ENCODE data around the gene HNRNPUL2. TPM values are rescaled to one million over a fixed set of nuclear protein-coding genes. Genes with fewer than 3 reads are reported as not detected.
A peak's percentile ranks its signal among the peaks of the same experiment; 100 is the strongest.
"Not testable (repeated sequence)": the region's sequence is repeated elsewhere in the genome, so short reads cannot be mapped to it uniquely, and the experiment has no call there.

The HNRNPUL2 gene
- 10 to 100 TPM; 56.0 to 62.3 TPM for total RNA-seq

DNA sequence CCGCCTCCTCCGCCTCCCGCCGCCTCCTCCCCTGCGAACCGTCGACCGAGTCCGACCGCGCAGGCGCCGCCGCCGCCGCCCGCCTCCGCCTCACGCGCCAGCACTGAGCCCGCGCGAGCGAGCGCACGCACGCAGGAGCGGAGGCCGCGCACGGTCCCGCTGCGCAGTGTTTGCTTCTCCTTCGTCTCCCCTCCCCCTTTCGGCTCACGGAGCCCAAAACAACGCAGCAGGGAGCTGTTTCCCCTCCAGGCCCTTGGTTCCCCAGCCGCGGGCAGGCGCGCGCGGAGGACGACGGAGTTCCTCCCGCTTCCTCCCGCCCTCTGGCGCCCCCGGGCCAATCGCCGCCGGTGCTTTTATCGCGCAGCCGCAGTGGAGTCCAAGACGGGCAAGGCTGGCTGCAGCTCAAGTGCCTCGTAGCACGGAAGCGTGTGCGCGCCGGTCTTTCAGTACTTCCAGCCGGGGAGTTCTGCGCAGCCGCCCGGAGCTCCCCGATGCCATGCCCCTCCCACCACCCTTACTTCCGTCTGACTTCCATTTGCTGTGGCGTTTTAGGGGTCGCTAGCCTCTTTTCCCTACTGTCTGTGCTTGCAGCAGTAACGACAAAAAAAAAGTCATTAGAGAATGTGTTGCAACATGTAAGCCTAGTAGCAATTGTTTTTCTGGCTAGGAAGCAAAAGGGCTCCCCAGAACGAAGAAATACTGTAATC, at the start of gene HNRNPUL2:
Gene HNRNPUL2, minus strand, starts transcription at position 293 of the 707 bp plus-strand sequence. CDS start 301 bp downstream, outside the sequence.
- Mint-ChIP-seq H3K36me3 (peaks cover 57% of the 10 kb centered on the region), H3K4me1 (ENCODE audit: low read depth) (peaks cover 42% of the 10 kb centered on the region), H3K27me3 (no peaks in the 10 kb centered on the region), H3K9me3 (no peaks in the 10 kb centered on the region), H3K27ac (peak within 1 kb of the TSS; percentile 93), H3K4me3 (peak within 1 kb of the TSS; percentile 99)
- CTCF ChIA-PET, result interaction anchor here (0.5 to 5.7 kb wide), 17 partner anchors 9 to 151 kb away, joined by 3 to 28 read pairs (median 4); partner anchors contain the start of genes C11orf98, CSKMT, LBHD1 and MTA2
- POLR2A ChIA-PET, result interaction anchor here (0.6 to 5.3 kb wide), 33 partner anchors 10 to 203 kb away, joined by 3 to 48 read pairs (median 6); partner anchors contain the start of genes B3GAT3, C11orf98, CSKMT and EEF1G
- intact Hi-C loops (cut with micrococcal nuclease), result loop anchor here (1.0 to 2.0 kb wide), 7 partner anchors 18 to 154 kb away; partner anchors contain the start of genes INTS5, NXF1, TMEM179B and UQCC3
- peak; percentile 99 for DNase-seq

GRCh38 chr11:62775646-62776045, 48.4 kb upstream of the HNRNPUL2 start:
- Mint-ChIP-seq H3K36me3 (peaks cover 4% of the 10 kb centered on the region), H3K9me3 (no peaks in the 10 kb centered on the region), H3K4me1 (ENCODE audit: low read depth) (peaks cover 26% of the 10 kb centered on the region), H3K4me3 (no peak overlapping the region), H3K27me3 (no peaks in the 10 kb centered on the region), H3K27ac (peak overlapping the region; percentile 42)
- CTCF ChIA-PET, result interaction anchor here (1.0 to 9.0 kb wide), 2 partner anchors 8 to 11 kb away, joined by 4 to 89 read pairs; partner anchors contain the start of gene TMEM179B
- POLR2A ChIA-PET, result interaction anchor here (1.2 to 2.4 kb wide), 3 partner anchors 11 to 65 kb away, joined by 3 to 11 read pairs (median 6); partner anchors contain the start of gene TMEM179B
- no peak for DNase-seq
- intact Hi-C loops (cut with micrococcal nuclease), result no loop called here

GRCh38 chr11:62774407-62774806, 47.1 kb upstream of the HNRNPUL2 start:
- DNase-seq, result no peak
- intact Hi-C loops (cut with micrococcal nuclease), result no loop called here
- no peak overlapping the region for H3K27ac Mint-ChIP-seq
- H3K27me3 Mint-ChIP-seq, result no peaks in the 10 kb centered on the region
- POLR2A ChIA-PET, result interaction anchor here (0.6 to 2.4 kb wide), 5 partner anchors 13 to 161 kb away, joined by 3 to 11 read pairs (median 4); partner anchors contain the start of genes ROM1, SLC3A2 and TMEM179B
- H3K36me3 Mint-ChIP-seq, result peaks cover 6% of the 10 kb centered on the region
- no peak overlapping the region for H3K4me3 Mint-ChIP-seq
- no peaks in the 10 kb centered on the region for H3K9me3 Mint-ChIP-seq
- CTCF ChIA-PET, result interaction anchor here (9.0 kb wide), 1 partner anchor 12 kb away, joined by 89 read pairs; the partner anchor contains the start of gene TMEM179B
- peaks cover 38% of the 10 kb centered on the region for H3K4me1 Mint-ChIP-seq (ENCODE audit: low read depth)

- H3K27me3 Mint-ChIP-seq, result no peaks in the 10 kb centered on the region
- intact Hi-C loops (cut with micrococcal nuclease), result loop anchor here (1.0 to 2.0 kb wide), 5 partner anchors 10 to 69 kb away; partner anchors contain the start of genes POLR2G, TMEM179B, TTC9C and ZBTB3
- DNase-seq, result peak; percentile 98
Measured at GRCh38 chr11:62771144-62772021, 44.1 kb upstream of the HNRNPUL2 start, which contains the start of gene TAF6L. Gene TAF6L (plus strand): TSS chr11:62771396. CDS start chr11:62775784, 4,388 bp downstream.

GRCh38 chr11:62770778-62771143, 43.5 kb upstream of the HNRNPUL2 start:
- DNase-seq, result peak; percentile 34
- H3K9me3 Mint-ChIP-seq, result no peaks in the 10 kb centered on the region
- no peaks in the 10 kb centered on the region for H3K27me3 Mint-ChIP-seq
- H3K27ac Mint-ChIP-seq, result peak overlapping the region; percentile 94
- ChIA-PET CTCF (interaction anchor here (0.9 to 9.0 kb wide), 5 partner anchors 9 to 346 kb away, joined by 3 to 89 read pairs (median 4); partner anchors contain the start of genes POLR2G, TMEM179B and ZBTB3), POLR2A (interaction anchor here (0.7 to 4.2 kb wide), 11 partner anchors 9 to 369 kb away, joined by 3 to 32 read pairs (median 5); partner anchors contain the start of genes HNRNPUL2, NXF1, POLR2G and SLC3A2)
- H3K36me3 Mint-ChIP-seq, result peaks cover 13% of the 10 kb centered on the region
- H3K4me1 Mint-ChIP-seq (ENCODE audit: low read depth), result peaks cover 26% of the 10 kb centered on the region
- H3K4me3 Mint-ChIP-seq, result peak overlapping the region; percentile 79
- intact Hi-C loops (cut with micrococcal nuclease), result loop anchor here (1.0 to 2.0 kb wide), 5 partner anchors 9 to 70 kb away; partner anchors contain the start of genes POLR2G, TMEM179B, TTC9C and ZBTB3

More at GRCh38 chr11:62771144-62772021, 44.1 kb upstream of the HNRNPUL2 start, which contains the start of gene TAF6L:
- ChIA-PET CTCF (interaction anchor here (0.9 to 9.0 kb wide), 6 partner anchors 10 to 347 kb away, joined by 3 to 89 read pairs (median 4); partner anchors contain the start of genes POLR2G, SLC3A2, TMEM179B and ZBTB3), POLR2A (interaction anchor here (0.7 to 4.2 kb wide), 12 partner anchors 10 to 369 kb away, joined by 3 to 32 read pairs (median 5); partner anchors contain the start of genes HNRNPUL2, NXF1, POLR2G and SLC3A2)
- no peaks in the 10 kb centered on the region for H3K9me3 Mint-ChIP-seq
- peak within 1 kb of the TSS; percentile 79 for H3K4me3 Mint-ChIP-seq
- H3K27ac Mint-ChIP-seq, result peak within 1 kb of the TSS; percentile 94
- peaks cover 8% of the 10 kb centered on the region for H3K36me3 Mint-ChIP-seq
- peaks cover 24% of the 10 kb centered on the region for H3K4me1 Mint-ChIP-seq (ENCODE audit: low read depth)

DNA sequence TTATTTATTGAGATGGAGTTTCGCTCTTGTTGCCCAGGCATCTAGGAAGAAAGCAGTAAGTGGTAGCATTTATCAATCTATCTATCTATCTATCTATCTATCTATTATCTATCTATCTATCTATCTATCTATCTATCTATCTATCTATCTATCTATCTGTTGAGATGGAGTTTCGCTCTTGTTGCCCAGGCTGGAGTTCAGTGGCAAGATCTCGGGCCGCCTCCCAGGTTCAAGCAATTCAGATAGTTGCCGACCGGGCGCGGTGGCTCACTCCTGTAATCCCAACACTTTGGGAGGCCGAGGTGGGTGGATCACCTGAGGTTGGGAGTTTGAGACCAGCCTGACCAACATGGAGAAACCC, 33.6 kb upstream of the HNRNPUL2 start:
- intact Hi-C loops (cut with micrococcal nuclease), result loop anchor here (1.0 to 5.0 kb wide), 3 partner anchors 10 to 169 kb away; partner anchors contain the start of genes TAF6L and TUT1
- DNase-seq, H3K27me3 Mint-ChIP-seq, H3K9me3 Mint-ChIP-seq: not testable (repeated sequence)
- POLR2A ChIA-PET, result interaction anchor here (1.0 to 3.1 kb wide), 6 partner anchors 8 to 95 kb away, joined by 4 to 18 read pairs (median 12); partner anchors contain the start of genes HNRNPUL2, TAF6L, TMEM179B and TTC9C
- CTCF ChIA-PET, result interaction anchor here (0.6 to 3.0 kb wide), 8 partner anchors 9 to 381 kb away, joined by 3 to 16 read pairs (median 4); partner anchors contain the start of genes TAF6L and TMEM179B
- Mint-ChIP-seq H3K4me3 (peak overlapping the region; percentile 96), H3K36me3 (peaks cover 12% of the 10 kb centered on the region), H3K4me1 (ENCODE audit: low read depth) (peaks cover 24% of the 10 kb centered on the region), H3K27ac (peak overlapping the region; percentile 69)

DNA sequence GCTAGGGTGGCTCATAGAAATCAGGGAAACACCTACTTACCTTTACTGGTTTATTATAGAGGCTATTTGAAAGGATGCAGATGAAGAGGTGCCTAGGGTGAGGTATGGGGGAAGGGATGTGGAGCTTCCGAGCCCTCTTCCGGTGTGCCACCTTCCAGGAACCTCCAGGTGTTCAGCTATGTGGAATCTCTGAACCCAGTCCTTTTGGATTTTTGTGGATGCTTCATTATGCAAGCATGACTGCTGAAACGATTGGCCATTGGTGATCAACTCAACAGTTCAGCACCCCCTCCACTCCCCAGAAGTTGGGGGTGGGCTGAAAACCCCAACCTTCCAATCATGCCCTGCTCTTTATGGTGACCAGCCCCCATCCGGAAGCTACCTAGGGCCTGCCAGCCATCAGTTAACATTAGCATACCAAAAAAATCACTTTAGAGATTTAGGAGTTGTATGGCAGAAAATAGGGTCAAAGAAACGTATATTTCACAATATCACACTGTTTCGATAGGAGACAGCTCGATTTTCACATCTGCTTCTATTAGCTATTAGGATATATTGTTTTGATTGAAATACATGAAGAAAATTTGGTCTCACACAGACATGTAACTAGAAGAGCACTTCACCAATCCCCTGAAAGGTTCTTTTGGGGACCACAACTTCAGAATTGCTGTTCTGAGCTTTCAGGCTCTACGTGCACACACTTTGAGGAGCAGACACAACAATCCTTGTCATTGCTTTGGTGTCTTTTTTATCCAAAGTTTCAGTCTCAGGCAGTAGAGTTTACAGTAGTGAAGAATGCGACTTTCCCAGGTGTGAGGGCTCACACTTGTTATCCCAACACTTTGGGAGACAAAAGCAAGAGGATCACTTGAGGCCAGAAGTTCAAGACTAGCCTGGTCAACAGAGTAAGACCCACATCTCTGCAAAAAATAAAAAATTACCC, 30.9 kb upstream of the HNRNPUL2 start:
- DNase-seq, result no peak
- ChIA-PET POLR2A (interaction anchor here (0.6 kb wide), 1 partner anchor 18 kb away, joined by 4 read pairs; no protein-coding TSS in a partner anchor), CTCF (interaction anchor here (0.6 to 0.9 kb wide), 2 partner anchors 27 to 28 kb away, joined by 3 read pairs; no protein-coding TSS in a partner anchor)
- intact Hi-C loops (cut with micrococcal nuclease), result no loop called here
- Mint-ChIP-seq H3K4me1 (ENCODE audit: low read depth) (peaks cover 25% of the 10 kb centered on the region), H3K36me3 (peaks cover 7% of the 10 kb centered on the region), H3K27me3 (no peaks in the 10 kb centered on the region), H3K4me3 (no peak overlapping the region), H3K27ac (no peak overlapping the region), H3K9me3 (no peaks in the 10 kb centered on the region)

GRCh38 chr11:62755086-62755615, 27.9 kb upstream of the HNRNPUL2 start:
- H3K27ac Mint-ChIP-seq, result no peak overlapping the region
- no peak for DNase-seq
- POLR2A ChIA-PET, result interaction anchor here (1.3 to 2.6 kb wide), 5 partner anchors 14 to 86 kb away, joined by 5 to 32 read pairs (median 14); partner anchors contain the start of genes HNRNPUL2, NXF1, TAF6L and TTC9C
- no peaks in the 10 kb centered on the region for H3K27me3 Mint-ChIP-seq
- CTCF ChIA-PET, result interaction anchor here (2.4 to 3.0 kb wide), 2 partner anchors 14 to 32 kb away, joined by 9 to 32 read pairs; partner anchors contain the start of gene TMEM179B
- H3K4me3 Mint-ChIP-seq, result peak overlapping the region; percentile 13
- intact Hi-C loops (cut with micrococcal nuclease), result loop anchor here (2.0 kb wide), 2 partner anchors 16 to 50 kb away; partner anchors contain the start of genes NXF1 and TAF6L
- peaks cover 4% of the 10 kb centered on the region for H3K36me3 Mint-ChIP-seq
- no peaks in the 10 kb centered on the region for H3K9me3 Mint-ChIP-seq
- peaks cover 16% of the 10 kb centered on the region for H3K4me1 Mint-ChIP-seq (ENCODE audit: low read depth)

DNA sequence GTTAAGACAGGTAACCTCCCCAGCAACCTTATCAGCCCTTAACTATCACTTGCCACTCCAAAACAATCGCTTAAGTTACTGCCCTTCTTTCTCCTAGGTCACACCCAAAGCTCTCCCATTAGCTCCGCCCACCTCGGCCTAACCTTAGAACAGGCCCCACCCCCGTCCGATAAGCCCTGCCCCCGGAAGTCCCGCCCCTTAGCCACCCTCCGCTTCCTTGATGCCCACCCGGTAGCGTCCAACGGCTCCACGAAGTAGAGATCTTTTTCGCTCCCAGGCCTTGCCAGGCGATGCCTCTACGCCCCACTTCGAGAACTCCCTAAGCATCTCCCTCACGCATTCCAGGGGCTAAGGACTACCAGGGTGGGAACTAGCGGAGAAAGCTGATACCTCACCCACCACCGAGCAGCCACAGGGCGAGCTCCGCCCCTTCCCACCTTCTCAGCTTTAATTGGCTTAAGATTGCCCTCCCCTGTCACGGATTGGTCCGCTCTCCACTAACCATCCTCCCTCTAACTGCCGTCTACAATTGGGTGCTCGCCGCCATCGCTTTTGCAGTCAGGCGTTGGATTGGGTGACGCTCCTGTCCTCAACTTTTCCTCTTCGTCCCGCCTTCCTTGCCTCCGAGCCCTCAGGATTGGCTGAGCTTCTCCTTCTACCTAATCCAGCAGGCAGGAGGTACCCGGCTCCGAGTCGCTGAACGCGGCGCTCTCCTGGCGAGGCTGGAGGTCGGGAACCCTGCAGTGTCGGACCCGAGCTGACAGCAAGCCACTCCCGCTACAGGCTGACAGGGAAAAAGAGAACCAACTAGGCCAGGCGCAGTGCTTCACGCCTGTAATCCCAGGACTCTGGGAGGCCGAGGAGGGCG, 26.7 kb upstream of the HNRNPUL2 start, which contains the start of gene ZBTB3:
Gene ZBTB3, minus strand, starts transcription at position 425 of the 868 bp plus-strand sequence. CDS start 496 bp downstream, outside the sequence.
- peak within 1 kb of the TSS; percentile 99 for H3K4me3 Mint-ChIP-seq
- intact Hi-C loops (cut with micrococcal nuclease), result loop anchor here (1.0 to 5.0 kb wide), 4 partner anchors 17 to 51 kb away; partner anchors contain the start of genes BSCL2, GNG3, NXF1 and TAF6L

More for the DNA sequence above, 26.7 kb upstream of the HNRNPUL2 start, which contains the start of gene ZBTB3:
- CTCF ChIA-PET, result interaction anchor here (0.6 to 3.0 kb wide), 15 partner anchors 8 to 1454 kb away, joined by 3 to 32 read pairs (median 4); partner anchors contain the start of genes POLR2G, SLC3A2, TAF6L and TMEM179B
- H3K27me3 Mint-ChIP-seq, result no peaks in the 10 kb centered on the region
- peak within 1 kb of the TSS; percentile 99 for H3K27ac Mint-ChIP-seq
- peaks cover 8% of the 10 kb centered on the region for H3K36me3 Mint-ChIP-seq
- H3K9me3 Mint-ChIP-seq, result no peaks in the 10 kb centered on the region
- DNase-seq, result peak; percentile 98
- POLR2A ChIA-PET, result interaction anchor here (0.5 to 2.7 kb wide), 27 partner anchors 8 to 209 kb away, joined by 3 to 32 read pairs (median 5); partner anchors contain the start of genes C11orf98, CSKMT, EEF1G and HNRNPUL2
- peaks cover 23% of the 10 kb centered on the region for H3K4me1 Mint-ChIP-seq (ENCODE audit: low read depth)

Measured in activated CD4-positive, alpha-beta memory T cell treated with anti-CD3 and anti-CD28 coated beads for 36 hours (primary cell).